ENCODE data around the gene SORCS1. TPM values are rescaled to one million over a fixed set of nuclear protein-coding genes. Genes with fewer than 3 reads are reported as not detected.

Gene SORCS1
- total RNA-seq, 1 experiment from 2014 or later = not detected

DNA sequence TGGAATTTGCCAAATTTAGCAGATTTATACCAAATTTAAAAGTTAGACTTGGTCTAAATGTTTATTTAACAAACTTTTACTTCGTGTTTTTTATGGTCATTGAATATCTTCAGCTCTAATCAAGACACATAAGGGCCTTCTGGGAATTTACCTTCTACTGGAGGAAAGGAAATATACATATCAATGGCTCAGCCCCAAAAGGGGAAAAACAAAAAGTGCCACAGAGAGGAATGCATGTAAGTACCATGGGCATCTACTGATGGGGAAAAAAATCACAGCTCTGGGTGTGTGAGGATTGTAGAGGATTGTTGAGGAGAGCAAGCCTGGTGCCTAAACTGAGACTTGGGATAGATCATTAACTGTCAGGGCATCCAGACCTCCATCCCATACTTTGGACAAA is 260.3 kb downstream of the SORCS1 start:
- no peaks in the 10 kb centered on the region for H3K27me3 ChIP-seq (ENCODE audit: insufficient read depth, low read depth)
- no peaks in the 10 kb centered on the region for H3K36me3 ChIP-seq (ENCODE audit: low read depth)
- ChIA-PET POLR2A (ENCODE audit: unreplicated experiment) (no interaction called here), CTCF (no interaction called here)
- intact Hi-C loops (cut with micrococcal nuclease; ENCODE audit: unreplicated experiment) = no loop called here
- no peak overlapping the region for H3K27ac ChIP-seq
- no TSS peak for BruUV-seq (replicated peaks)
- TF ChIP-seq, protein P1, sequence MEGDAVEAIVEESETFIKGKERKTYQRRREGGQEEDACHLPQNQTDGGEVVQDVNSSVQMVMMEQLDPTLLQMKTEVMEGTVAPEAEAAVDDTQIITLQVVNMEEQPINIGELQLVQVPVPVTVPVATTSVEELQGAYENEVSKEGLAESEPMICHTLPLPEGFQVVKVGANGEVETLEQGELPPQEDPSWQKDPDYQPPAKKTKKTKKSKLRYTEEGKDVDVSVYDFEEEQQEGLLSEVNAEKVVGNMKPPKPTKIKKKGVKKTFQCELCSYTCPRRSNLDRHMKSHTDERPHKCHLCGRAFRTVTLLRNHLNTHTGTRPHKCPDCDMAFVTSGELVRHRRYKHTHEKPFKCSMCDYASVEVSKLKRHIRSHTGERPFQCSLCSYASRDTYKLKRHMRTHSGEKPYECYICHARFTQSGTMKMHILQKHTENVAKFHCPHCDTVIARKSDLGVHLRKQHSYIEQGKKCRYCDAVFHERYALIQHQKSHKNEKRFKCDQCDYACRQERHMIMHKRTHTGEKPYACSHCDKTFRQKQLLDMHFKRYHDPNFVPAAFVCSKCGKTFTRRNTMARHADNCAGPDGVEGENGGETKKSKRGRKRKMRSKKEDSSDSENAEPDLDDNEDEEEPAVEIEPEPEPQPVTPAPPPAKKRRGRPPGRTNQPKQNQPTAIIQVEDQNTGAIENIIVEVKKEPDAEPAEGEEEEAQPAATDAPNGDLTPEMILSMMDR (conservative IDR thresholded peaks at IDR 0.05) = no peak
- no peak for TF ChIP-seq EZH2 (IDR thresholded peaks at IDR 0.05; ENCODE audit: low read depth)
- no peaks in the 10 kb centered on the region for H3K79me2 ChIP-seq (ENCODE audit: low read depth)
- no peak overlapping the region for H2AFZ ChIP-seq
- DNase-seq = no peak
- no peaks in the 10 kb centered on the region for H3F3A ChIP-seq (ENCODE audit: insufficient read depth, low read depth)
- no peak overlapping the region for H3K4me3 ChIP-seq
- H3K9me2 ChIP-seq (ENCODE audit: insufficient read depth) = no peaks in the 10 kb centered on the region
- no peaks in the 10 kb centered on the region for H4K20me1 ChIP-seq (ENCODE audit: insufficient read depth)
- no peaks in the 10 kb centered on the region for H3K9me3 ChIP-seq (ENCODE audit: insufficient read depth, low read depth)
- no peaks in the 10 kb centered on the region for H3K4me1 ChIP-seq (replicated peaks; ENCODE audit: insufficient read depth)
- no peak overlapping the region for H3K4me2 ChIP-seq

DNA sequence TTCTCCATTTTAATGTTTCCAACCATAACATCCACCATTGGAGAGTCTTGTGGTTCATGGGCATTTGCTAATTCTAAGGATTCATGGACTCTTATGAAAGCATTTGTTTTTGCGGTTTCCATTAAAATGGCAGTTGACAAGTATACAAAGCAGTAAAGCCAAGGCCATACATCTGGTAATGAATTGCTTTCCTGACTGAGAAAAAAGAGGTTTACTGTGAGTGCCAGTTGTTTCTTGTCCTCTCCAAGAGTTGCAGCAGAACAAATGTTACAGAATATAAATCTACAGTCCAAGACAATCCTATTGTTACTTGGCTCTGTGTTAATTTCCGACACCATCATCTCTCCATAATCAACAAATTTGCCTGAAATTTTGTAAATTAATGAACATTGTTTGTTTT is 261.3 kb downstream of the SORCS1 start:
- BruUV-seq (replicated peaks) = no TSS peak
- H3K79me2 ChIP-seq (ENCODE audit: low read depth) = no peaks in the 10 kb centered on the region
- no peak overlapping the region for H3K4me2 ChIP-seq
- ChIA-PET CTCF (no interaction called here), POLR2A (ENCODE audit: unreplicated experiment) (no interaction called here)
- H3K9me2 ChIP-seq (ENCODE audit: insufficient read depth) = no peaks in the 10 kb centered on the region
- H3K27me3 ChIP-seq (ENCODE audit: insufficient read depth, low read depth) = no peaks in the 10 kb centered on the region
- H3F3A ChIP-seq (ENCODE audit: insufficient read depth, low read depth) = no peaks in the 10 kb centered on the region
- no peak overlapping the region for H3K27ac ChIP-seq
- no peak overlapping the region for H3K4me3 ChIP-seq
- DNase-seq = no peak
- intact Hi-C loops (cut with micrococcal nuclease; ENCODE audit: unreplicated experiment) = no loop called here
- H4K20me1 ChIP-seq (ENCODE audit: insufficient read depth) = no peaks in the 10 kb centered on the region
- no peaks in the 10 kb centered on the region for H3K4me1 ChIP-seq (replicated peaks; ENCODE audit: insufficient read depth)
- TF ChIP-seq, protein P1 (conservative IDR thresholded peaks at IDR 0.05) = no peak
- no peak for TF ChIP-seq EZH2 (IDR thresholded peaks at IDR 0.05; ENCODE audit: low read depth)
- H2AFZ ChIP-seq = no peak overlapping the region
- no peaks in the 10 kb centered on the region for H3K36me3 ChIP-seq (ENCODE audit: low read depth)
- no peaks in the 10 kb centered on the region for H3K9me3 ChIP-seq (ENCODE audit: insufficient read depth, low read depth)

DNA sequence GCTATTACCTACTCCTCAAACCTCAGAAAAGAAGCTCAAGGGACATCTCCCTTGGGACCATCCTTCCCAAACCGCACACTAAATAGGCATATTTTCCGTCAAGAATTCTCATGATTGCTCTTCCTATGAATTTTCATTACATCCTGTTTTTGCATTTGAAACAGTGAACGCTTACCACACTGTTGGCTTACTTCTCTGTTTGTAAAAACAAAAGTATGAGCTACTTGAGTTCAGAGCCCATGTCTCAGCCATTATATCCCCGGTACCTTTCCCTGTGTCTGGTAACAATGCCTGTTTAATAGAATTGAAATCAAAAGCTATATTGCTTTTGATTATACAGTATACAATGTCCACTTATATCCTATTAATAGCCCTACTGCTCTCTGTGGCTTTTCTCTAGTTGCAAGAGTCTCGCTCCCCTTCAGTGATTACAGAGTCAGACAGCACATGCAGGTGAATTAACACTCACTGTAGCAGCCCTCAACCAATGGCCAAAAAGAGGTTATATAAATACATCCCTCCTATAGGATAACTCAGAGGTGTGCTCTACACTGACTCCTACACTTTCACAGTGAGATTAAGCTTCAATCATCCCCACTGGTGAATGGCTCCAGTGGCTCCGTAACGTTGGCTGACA is 264.4 kb downstream of the SORCS1 start:
- no peak overlapping the region for H3K4me3 ChIP-seq

More for the DNA sequence above, 264.4 kb downstream of the SORCS1 start:
- BruUV-seq (replicated peaks) = no TSS peak
- H3K36me3 ChIP-seq (ENCODE audit: low read depth) = no peaks in the 10 kb centered on the region
- no peaks in the 10 kb centered on the region for H3K79me2 ChIP-seq (ENCODE audit: low read depth)
- H3K27me3 ChIP-seq (ENCODE audit: insufficient read depth, low read depth) = no peaks in the 10 kb centered on the region
- CTCF ChIA-PET = no interaction called here
- no peak overlapping the region for H2AFZ ChIP-seq
- no peaks in the 10 kb centered on the region for H3K4me1 ChIP-seq (replicated peaks; ENCODE audit: insufficient read depth)
- no peaks in the 10 kb centered on the region for H4K20me1 ChIP-seq (ENCODE audit: insufficient read depth)
- DNase-seq = no peak
- no peak overlapping the region for H3K27ac ChIP-seq
- POLR2A ChIA-PET (ENCODE audit: unreplicated experiment) = no interaction called here
- TF ChIP-seq EZH2 (IDR thresholded peaks at IDR 0.05; ENCODE audit: low read depth) = no peak
- TF ChIP-seq, protein P1 (conservative IDR thresholded peaks at IDR 0.05) = no peak
- no peaks in the 10 kb centered on the region for H3K9me2 ChIP-seq (ENCODE audit: insufficient read depth)
- intact Hi-C loops (cut with micrococcal nuclease; ENCODE audit: unreplicated experiment) = no loop called here
- H3K9me3 ChIP-seq (ENCODE audit: insufficient read depth, low read depth) = no peaks in the 10 kb centered on the region
- no peaks in the 10 kb centered on the region for H3F3A ChIP-seq (ENCODE audit: insufficient read depth, low read depth)
- H3K4me2 ChIP-seq = no peak overlapping the region

All from PC-9 (cell line).